OCI-LY3 (cell line): ENCODE results near the gene RAI1.

ENCODE experiments used
- CTCF ChIP-seq: fragments of 200-600, 300-600 bp; sonication (generic); IDR thresholded peaks from 2 replicates; pipeline ENCODE4 v1.5.1; 2014; ENCODE audit warnings: antibody characterized with exemption, low read length, low read depth
- EZH2phosphoT487 ChIP-seq: fragments of 200-600 bp; shearing (Covaris generic); IDR thresholded peaks from 2 replicates; pipeline ENCODE4 v1.6.1; 2018; ENCODE audit warnings: antibody characterized with exemption, mixed run types, low read depth

GRCh38 chr17:17815436-17816200, 134.4 kb downstream of the RAI1 start:
- TF ChIP-seq EZH2phosphoT487 (no peak), CTCF (no peak)
